Stimulated activated naive B cell treated with anti-CD40 and anti-IgM and Interleukin-4, amounts not matched to agents 10 μg/mL and 1 μg/mL and 100 μg/mL, for 72 hours (primary cell): ENCODE results near the gene HRH3.
A peak's percentile ranks its signal among the peaks of the same experiment; 100 is the strongest.

ENCODE experiments used
- ATAC-seq, 2 donors: fragments of 150-1000 bp; cut with Tn5 transposase; replicated peaks; 2 replicates each; pipeline ENCODE4 v1.10.0; 2021; ENCODE audit warnings: moderate library complexity in 1 of 2
- DNase-seq: peaks from one replicate; pipeline ENCODE4 v3.0.0; 2021
- H3K27ac Mint-ChIP-seq: one replicate; pipeline ENCODE4 v1.8.0; 2022; ENCODE audit warnings: mild to moderate bottlenecking, mixed read lengths
- H3K27me3 Mint-ChIP-seq, 2 donors: one replicate each; pipeline ENCODE4 v1.8.0; 2022; ENCODE audit warnings: mixed read lengths in 2 of 2
- H3K36me3 Mint-ChIP-seq, 2 donors: one replicate each; pipeline ENCODE4 v1.8.0; 2022; ENCODE audit warnings: mixed read lengths in 2 of 2, mild to moderate bottlenecking in 1 of 2
- H3K4me1 Mint-ChIP-seq, 2 donors: one replicate each; pipeline ENCODE4 v1.8.0; 2022; ENCODE audit warnings: mixed read lengths in 2 of 2, mild to moderate bottlenecking in 1 of 2
- H3K4me3 Mint-ChIP-seq, 2 donors: one replicate each; pipeline ENCODE4 v1.8.0; 2022; ENCODE audit warnings: mild to moderate bottlenecking in 2 of 2, mixed read lengths in 2 of 2, moderate library complexity in 1 of 2
- H3K9me3 Mint-ChIP-seq, 2 donors: one replicate each; pipeline ENCODE4 v1.8.0; 2022; ENCODE audit warnings: mixed read lengths in 2 of 2, mild to moderate bottlenecking in 1 of 2

The HRH3 gene

GRCh38 chr20:62230276-62230675 is 10.2 kb upstream of the HRH3 start:
- Mint-ChIP-seq H3K27ac (no peak overlapping the region), H3K27me3 (peaks cover 10 to 21% of the 10 kb centered on the region in 2 donors), H3K4me3 (no peak overlapping the region), H3K36me3 (no peaks in the 10 kb centered on the region), H3K9me3 (peaks cover 0 to 2% of the 10 kb centered on the region in 2 donors), H3K4me1 (peaks cover 0 to 2% of the 10 kb centered on the region in 2 donors)
- no peak for DNase-seq
- no peak for ATAC-seq

GRCh38 chr20:62229667-62230066 is 9.6 kb upstream of the HRH3 start:
- peaks cover 13 to 27% of the 10 kb centered on the region in 2 donors for H3K27me3 Mint-ChIP-seq
- no peak overlapping the region for H3K27ac Mint-ChIP-seq
- no peak for ATAC-seq
- DNase-seq, result no peak
- H3K4me3 Mint-ChIP-seq, result no peak overlapping the region
- no peaks in the 10 kb centered on the region for H3K36me3 Mint-ChIP-seq
- peaks cover 0 to 2% of the 10 kb centered on the region in 2 donors for H3K9me3 Mint-ChIP-seq
- H3K4me1 Mint-ChIP-seq, result peaks cover 0 to 2% of the 10 kb centered on the region in 2 donors

- DNase-seq, result no peak
- no peak overlapping the region for H3K27ac Mint-ChIP-seq
- H3K4me3 Mint-ChIP-seq, result no peak overlapping the region
- no peaks in the 10 kb centered on the region for H3K36me3 Mint-ChIP-seq
- H3K9me3 Mint-ChIP-seq, result peaks cover 0 to 2% of the 10 kb centered on the region in 2 donors
- ATAC-seq, result no peak
- peaks cover 0 to 2% of the 10 kb centered on the region in 2 donors for H3K4me1 Mint-ChIP-seq
- peaks cover 19 to 33% of the 10 kb centered on the region in 2 donors for H3K27me3 Mint-ChIP-seq
Measured at GRCh38 chr20:62228982-62229545, 9.0 kb upstream of the HRH3 start.

GRCh38 chr20:62227977-62228958 is 8.2 kb upstream of the HRH3 start:
- ATAC-seq (peak; percentile 29 to 42), DNase-seq (no peak)
- no peak overlapping the region for H3K4me3 Mint-ChIP-seq
- H3K27ac Mint-ChIP-seq, result no peak overlapping the region
- no peaks in the 10 kb centered on the region for H3K9me3 Mint-ChIP-seq
- peaks cover 0 to 2% of the 10 kb centered on the region in 2 donors for H3K4me1 Mint-ChIP-seq
- no peaks in the 10 kb centered on the region for H3K36me3 Mint-ChIP-seq
- H3K27me3 Mint-ChIP-seq, result peaks cover 24 to 41% of the 10 kb centered on the region in 2 donors

- Mint-ChIP-seq H3K9me3 (no peaks in the 10 kb centered on the region), H3K4me3 (no peak overlapping the region), H3K4me1 (peaks cover 0 to 2% of the 10 kb centered on the region in 2 donors), H3K27ac (no peak overlapping the region), H3K27me3 (peaks cover 31 to 48% of the 10 kb centered on the region in 2 donors), H3K36me3 (no peaks in the 10 kb centered on the region)
- ATAC-seq (no peak), DNase-seq (no peak)
Measured at GRCh38 chr20:62227591-62227976, 7.5 kb upstream of the HRH3 start.

GRCh38 chr20:62226707-62227590 is 6.9 kb upstream of the HRH3 start:
- no peak overlapping the region for H3K4me3 Mint-ChIP-seq
- H3K27ac Mint-ChIP-seq, result no peak overlapping the region
- no peak for DNase-seq
- H3K27me3 Mint-ChIP-seq, result peaks cover 36 to 54% of the 10 kb centered on the region in 2 donors
- no peaks in the 10 kb centered on the region for H3K9me3 Mint-ChIP-seq
- H3K36me3 Mint-ChIP-seq, result no peaks in the 10 kb centered on the region
- H3K4me1 Mint-ChIP-seq, result peaks cover 0 to 2% of the 10 kb centered on the region in 2 donors
- ATAC-seq, result no peak

GRCh38 chr20:62225820-62226635 is 6.0 kb upstream of the HRH3 start:
- peaks cover 44 to 63% of the 10 kb centered on the region in 2 donors for H3K27me3 Mint-ChIP-seq
- peaks cover 3 to 4% of the 10 kb centered on the region in 2 donors for H3K4me1 Mint-ChIP-seq
- no peak for ATAC-seq
- no peak overlapping the region for H3K4me3 Mint-ChIP-seq
- no peak for DNase-seq
- H3K9me3 Mint-ChIP-seq, result no peaks in the 10 kb centered on the region
- H3K36me3 Mint-ChIP-seq, result no peaks in the 10 kb centered on the region
- H3K27ac Mint-ChIP-seq, result no peak overlapping the region

GRCh38 chr20:62225026-62225425 is 4.9 kb upstream of the HRH3 start:
- ATAC-seq (no peak), DNase-seq (no peak)
- H3K36me3 Mint-ChIP-seq, result no peaks in the 10 kb centered on the region
- no peaks in the 10 kb centered on the region for H3K9me3 Mint-ChIP-seq
- no peak overlapping the region for H3K27ac Mint-ChIP-seq
- no peak overlapping the region for H3K4me3 Mint-ChIP-seq
- peaks cover 7 to 10% of the 10 kb centered on the region in 2 donors for H3K4me1 Mint-ChIP-seq
- peaks cover 49 to 70% of the 10 kb centered on the region in 2 donors for H3K27me3 Mint-ChIP-seq

- no peaks in the 10 kb centered on the region for H3K36me3 Mint-ChIP-seq
- DNase-seq, result no peak
- H3K4me3 Mint-ChIP-seq, result no peak overlapping the region
- peaks cover 51 to 72% of the 10 kb centered on the region in 2 donors for H3K27me3 Mint-ChIP-seq
- H3K27ac Mint-ChIP-seq, result no peak overlapping the region
- no peak for ATAC-seq
- no peaks in the 10 kb centered on the region for H3K9me3 Mint-ChIP-seq
- H3K4me1 Mint-ChIP-seq, result peaks cover 7 to 13% of the 10 kb centered on the region in 2 donors
Measured at GRCh38 chr20:62224113-62224855, 4.2 kb upstream of the HRH3 start.

- Mint-ChIP-seq H3K27ac (no peak overlapping the region), H3K4me3 (no peak overlapping the region), H3K27me3 (peaks cover 56 to 79% of the 10 kb centered on the region in 2 donors), H3K4me1 (peaks cover 11 to 18% of the 10 kb centered on the region in 2 donors), H3K9me3 (no peaks in the 10 kb centered on the region), H3K36me3 (no peaks in the 10 kb centered on the region)
- no peak for DNase-seq
- no peak for ATAC-seq
Measured at GRCh38 chr20:62223571-62223970, 3.5 kb upstream of the HRH3 start.

GRCh38 chr20:62222972-62223371 is 2.9 kb upstream of the HRH3 start:
- peaks cover 9 to 18% of the 10 kb centered on the region in 2 donors for H3K4me1 Mint-ChIP-seq
- no peak for ATAC-seq
- H3K9me3 Mint-ChIP-seq, result no peaks in the 10 kb centered on the region
- DNase-seq, result no peak
- H3K36me3 Mint-ChIP-seq, result no peaks in the 10 kb centered on the region
- no peak overlapping the region for H3K27ac Mint-ChIP-seq
- H3K27me3 Mint-ChIP-seq, result peaks cover 52 to 85% of the 10 kb centered on the region in 2 donors
- H3K4me3 Mint-ChIP-seq, result no peak overlapping the region

GRCh38 chr20:62222266-62222850 is 2.3 kb upstream of the HRH3 start:
- Mint-ChIP-seq H3K27ac (no peak overlapping the region), H3K4me3 (no peak overlapping the region), H3K36me3 (no peaks in the 10 kb centered on the region), H3K4me1 (peaks cover 9 to 18% of the 10 kb centered on the region in 2 donors), H3K27me3 (peaks cover 56 to 86% of the 10 kb centered on the region in 2 donors), H3K9me3 (no peaks in the 10 kb centered on the region)
- no peak for DNase-seq
- ATAC-seq, result no peak
